ENCODE data around the gene EIF4H.

DNA sequence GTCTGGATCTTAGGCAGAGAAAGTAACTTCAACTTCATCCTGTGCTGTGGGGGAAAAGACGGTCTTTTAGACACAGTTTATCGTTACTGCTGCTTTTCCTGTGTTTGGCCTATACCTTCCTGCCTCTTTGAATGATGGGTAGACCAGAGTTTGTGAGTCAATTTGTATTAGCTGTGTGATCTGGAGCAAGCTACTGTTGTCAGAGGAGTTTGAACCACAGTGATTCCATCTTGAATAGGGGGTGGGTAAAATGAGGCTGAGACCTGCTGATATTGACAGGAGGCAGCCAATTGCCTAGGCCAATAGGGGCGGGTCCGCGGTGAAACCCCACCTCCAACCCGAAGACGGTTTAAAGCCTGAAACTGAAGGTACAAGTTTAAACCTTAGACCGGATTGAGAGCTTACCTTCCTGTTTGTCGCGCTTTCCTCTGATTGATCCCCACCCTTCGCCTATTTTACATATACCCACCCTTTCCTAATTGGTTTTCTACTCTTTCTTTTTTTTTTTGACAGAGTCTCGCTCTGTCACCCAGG lies 35.8 kb upstream of the EIF4H start:
- TF ChIP-seq GATA2 (IDR thresholded peaks at IDR 0.05; ENCODE audit: low read depth, low read length) (no peak), GATA3 (IDR thresholded peaks at IDR 0.05; ENCODE audit: low read depth, low read length) (no peak)

All from SH-SY5Y (cell line).